Liver (tissue), 3 donors: Measurements from ENCODE around the gene ALDH1A1.

Experiments used
- CTCF ChIP-seq: fragments of 150-350 bp; IDR thresholded peaks from 2 replicates; pipeline ENCODE4 v1.5.1; 2017; ENCODE audit warnings: improper control_type of control experiment, low read depth, low read length; ENCODE audit not compliant: missing input control
- EGR1 ChIP-seq, 2 donors: IDR thresholded peaks; 2 replicates each; pipeline ENCODE4 v1.6.1; 2016 to 2018; ENCODE audit warnings: antibody characterized with exemption in 2 of 2, low read depth in 2 of 2
- GABPA ChIP-seq, 2 donors: IDR thresholded peaks in 1 of 2; conservative IDR thresholded peaks in 1 of 2; 2 replicates each; pipeline ENCODE4 v1.6.1; 2016; ENCODE audit warnings: antibody characterized with exemption in 2 of 2, mild to moderate bottlenecking in 1 of 2, moderate library complexity in 1 of 2
- MAX ChIP-seq: IDR thresholded peaks from 2 replicates; pipeline ENCODE4 v1.6.1; 2016; ENCODE audit warnings: antibody characterized with exemption
- REST ChIP-seq: IDR thresholded peaks from 2 replicates; pipeline ENCODE4 v1.6.1; 2016; ENCODE audit warnings: antibody characterized with exemption, mild to moderate bottlenecking
- SP1 ChIP-seq: IDR thresholded peaks from 2 replicates; pipeline ENCODE4 v1.6.1; 2018; ENCODE audit warnings: antibody characterized with exemption, mild to moderate bottlenecking
- TAF1 ChIP-seq: conservative IDR thresholded peaks from 2 replicates; pipeline ENCODE4 v1.6.1; 2016; ENCODE audit warnings: antibody characterized with exemption, mild to moderate bottlenecking
- YY1 ChIP-seq: IDR thresholded peaks from 2 replicates; pipeline ENCODE4 v1.6.1; 2016; ENCODE audit warnings: antibody characterized with exemption, mild to moderate bottlenecking
- ZBTB33 ChIP-seq: IDR thresholded peaks from 2 replicates; pipeline ENCODE4 v1.6.1; 2016; ENCODE audit warnings: antibody characterized with exemption
- donor health status: healthy.
- donor health status: healthy.

GRCh38 chr9:72950875-72951442, 1.9 kb downstream of the ALDH1A1 start:
- TF ChIP-seq SP1 (no peak), CTCF (no peak), REST (no peak), YY1 (no peak), GABPA (IDR thresholded peaks at IDR 0.05 in 1 of 2, conservative IDR thresholded peaks at IDR 0.05 in 1 of 2) (no peak), MAX (no peak), TAF1 (no peak), ZBTB33 (no peak), EGR1 (IDR thresholded peaks at IDR 0.05; ENCODE audit: low read depth in 2 of 2) (no peak)
